ENCODE results near the gene CEL.
"Not testable (repeated sequence)": the region's sequence is repeated elsewhere in the genome, so short reads cannot be mapped to it uniquely, and the experiment has no call there.

Gene CEL

DNA sequence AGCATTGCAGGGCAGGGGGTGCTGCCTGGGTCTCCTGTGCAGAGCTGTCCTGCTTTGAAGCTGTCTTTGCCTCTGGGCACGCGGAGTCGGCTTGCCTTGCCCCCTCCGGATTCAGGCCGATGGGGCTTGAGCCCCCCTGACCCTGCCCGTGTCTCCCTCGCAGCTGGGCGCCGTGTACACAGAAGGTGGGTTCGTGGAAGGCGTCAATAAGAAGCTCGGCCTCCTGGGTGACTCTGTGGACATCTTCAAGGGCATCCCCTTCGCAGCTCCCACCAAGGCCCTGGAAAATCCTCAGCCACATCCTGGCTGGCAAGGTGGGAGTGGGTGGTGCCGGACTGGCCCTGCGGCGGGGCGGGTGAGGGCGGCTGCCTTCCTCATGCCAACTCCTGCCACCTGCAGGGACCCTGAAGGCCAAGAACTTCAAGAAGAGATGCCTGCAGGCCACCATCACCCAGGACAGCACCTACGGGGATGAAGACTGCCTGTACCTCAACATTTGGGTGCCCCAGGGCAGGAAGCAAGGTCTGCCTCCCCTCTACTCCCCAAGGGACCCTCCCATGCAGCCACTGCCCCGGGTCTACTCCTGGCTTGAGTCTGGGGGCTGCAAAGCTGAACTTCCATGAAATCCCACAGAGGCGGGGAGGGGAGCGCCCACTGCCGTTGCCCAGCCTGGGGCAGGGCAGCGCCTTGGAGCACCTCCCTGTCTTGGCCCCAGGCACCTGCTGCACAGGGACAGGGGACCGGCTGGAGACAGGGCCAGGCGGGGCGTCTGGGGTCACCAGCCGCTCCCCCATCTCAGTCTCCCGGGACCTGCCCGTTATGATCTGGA is 2.7 kb downstream of the CEL start:
- DNase-seq (ENCODE audit: low read depth in 3 of 3), result no peak

DNA sequence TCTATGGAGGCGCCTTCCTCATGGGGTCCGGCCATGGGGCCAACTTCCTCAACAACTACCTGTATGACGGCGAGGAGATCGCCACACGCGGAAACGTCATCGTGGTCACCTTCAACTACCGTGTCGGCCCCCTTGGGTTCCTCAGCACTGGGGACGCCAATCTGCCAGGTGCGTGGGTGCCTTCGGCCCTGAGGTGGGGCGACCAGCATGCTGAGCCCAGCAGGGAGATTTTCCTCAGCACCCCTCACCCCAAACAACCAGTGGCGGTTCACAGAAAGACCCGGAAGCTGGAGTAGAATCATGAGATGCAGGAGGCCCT is 3.2 kb downstream of the CEL start:
- DNase-seq (ENCODE audit: low read depth in 3 of 3), result no peak

DNA sequence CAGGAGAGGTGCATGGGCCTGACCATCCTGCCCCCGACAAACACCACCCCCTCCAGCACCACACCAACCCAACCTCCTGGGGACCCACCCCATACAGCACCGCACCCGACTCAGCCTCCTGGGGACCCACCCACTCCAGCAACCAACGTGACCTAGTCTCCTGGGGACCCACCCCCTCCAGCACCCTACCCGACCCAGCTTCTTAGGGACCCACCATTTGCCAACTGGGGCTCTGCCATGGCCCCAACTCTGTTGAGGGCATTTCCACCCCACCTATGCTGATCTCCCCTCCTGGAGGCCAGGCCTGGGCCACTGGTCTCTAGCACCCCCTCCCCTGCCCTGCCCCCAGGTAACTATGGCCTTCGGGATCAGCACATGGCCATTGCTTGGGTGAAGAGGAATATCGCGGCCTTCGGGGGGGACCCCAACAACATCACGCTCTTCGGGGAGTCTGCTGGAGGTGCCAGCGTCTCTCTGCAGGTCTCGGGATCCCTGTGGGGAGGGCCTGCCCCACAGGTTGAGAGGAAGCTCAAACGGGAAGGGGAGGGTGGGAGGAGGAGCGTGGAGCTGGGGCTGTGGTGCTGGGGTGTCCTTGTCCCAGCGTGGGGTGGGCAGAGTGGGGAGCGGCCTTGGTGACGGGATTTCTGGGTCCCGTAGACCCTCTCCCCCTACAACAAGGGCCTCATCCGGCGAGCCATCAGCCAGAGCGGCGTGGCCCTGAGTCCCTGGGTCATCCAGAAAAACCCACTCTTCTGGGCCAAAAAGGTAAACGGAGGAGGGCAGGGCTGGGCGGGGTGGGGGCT is 4.6 kb downstream of the CEL start:
- DNase-seq (ENCODE audit: low read depth in 3 of 3), result no peak

DNA sequence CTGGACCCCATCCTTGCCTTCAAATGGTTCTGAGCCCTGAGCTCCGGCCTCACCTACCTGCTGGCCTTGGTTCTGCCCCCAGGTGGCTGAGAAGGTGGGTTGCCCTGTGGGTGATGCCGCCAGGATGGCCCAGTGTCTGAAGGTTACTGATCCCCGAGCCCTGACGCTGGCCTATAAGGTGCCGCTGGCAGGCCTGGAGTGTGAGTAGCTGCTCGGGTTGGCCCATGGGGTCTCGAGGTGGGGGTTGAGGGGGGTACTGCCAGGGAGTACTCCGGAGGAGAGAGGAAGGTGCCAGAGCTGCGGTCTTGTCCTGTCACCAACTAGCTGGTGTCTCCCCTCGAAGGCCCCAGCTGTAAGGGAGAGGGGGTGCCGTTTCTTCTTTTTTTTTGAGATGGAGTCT is 5.2 kb downstream of the CEL start:
- DNase-seq (ENCODE audit: low read depth in 3 of 3), result no peak

DNA sequence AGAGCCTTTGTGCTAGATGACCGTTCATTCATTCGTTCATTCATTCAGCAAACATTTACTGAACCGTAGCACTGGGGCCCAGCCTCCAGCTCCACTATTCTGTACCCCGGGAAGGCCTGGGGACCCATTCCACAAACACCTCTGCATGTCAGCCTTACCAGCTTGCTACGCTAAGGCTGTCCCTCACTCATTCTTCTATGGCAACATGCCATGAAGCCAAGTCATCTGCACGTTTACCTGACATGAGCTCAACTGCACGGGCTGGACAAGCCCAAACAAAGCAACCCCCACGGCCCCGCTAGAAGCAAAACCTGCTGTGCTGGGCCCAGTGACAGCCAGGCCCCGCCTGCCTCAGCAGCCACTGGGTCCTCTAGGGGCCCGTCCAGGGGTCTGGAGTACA is 6.0 kb downstream of the CEL start:
- no peak for DNase-seq (ENCODE audit: low read depth in 3 of 3)

DNA sequence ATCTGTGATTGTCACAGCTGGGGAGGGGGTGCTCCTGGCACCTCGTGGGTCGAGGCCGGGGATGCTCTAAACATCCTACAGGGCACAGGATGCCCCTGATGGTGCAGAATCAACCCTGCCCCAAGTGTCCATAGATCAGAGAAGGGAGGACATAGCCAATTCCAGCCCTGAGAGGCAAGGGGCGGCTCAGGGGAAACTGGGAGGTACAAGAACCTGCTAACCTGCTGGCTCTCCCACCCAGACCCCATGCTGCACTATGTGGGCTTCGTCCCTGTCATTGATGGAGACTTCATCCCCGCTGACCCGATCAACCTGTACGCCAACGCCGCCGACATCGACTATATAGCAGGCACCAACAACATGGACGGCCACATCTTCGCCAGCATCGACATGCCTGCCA is 6.7 kb downstream of the CEL start:
- not testable (repeated sequence) for DNase-seq (ENCODE audit: low read depth in 3 of 3)

DNA sequence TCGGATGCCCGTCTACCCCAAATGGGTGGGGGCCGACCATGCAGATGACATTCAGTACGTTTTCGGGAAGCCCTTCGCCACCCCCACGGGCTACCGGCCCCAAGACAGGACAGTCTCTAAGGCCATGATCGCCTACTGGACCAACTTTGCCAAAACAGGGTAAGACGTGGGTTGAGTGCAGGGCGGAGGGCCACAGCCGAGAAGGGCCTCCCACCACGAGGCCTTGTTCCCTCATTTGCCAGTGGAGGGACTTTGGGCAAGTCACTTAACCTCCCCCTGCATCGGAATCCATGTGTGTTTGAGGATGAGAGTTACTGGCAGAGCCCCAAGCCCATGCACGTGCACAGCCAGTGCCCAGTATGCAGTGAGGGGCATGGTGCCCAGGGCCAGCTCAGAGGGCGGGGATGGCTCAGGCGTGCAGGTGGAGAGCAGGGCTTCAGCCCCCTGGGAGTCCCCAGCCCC is 8.8 kb downstream of the CEL start:
- DNase-seq (ENCODE audit: low read depth in 3 of 3), result not testable (repeated sequence)

DNA sequence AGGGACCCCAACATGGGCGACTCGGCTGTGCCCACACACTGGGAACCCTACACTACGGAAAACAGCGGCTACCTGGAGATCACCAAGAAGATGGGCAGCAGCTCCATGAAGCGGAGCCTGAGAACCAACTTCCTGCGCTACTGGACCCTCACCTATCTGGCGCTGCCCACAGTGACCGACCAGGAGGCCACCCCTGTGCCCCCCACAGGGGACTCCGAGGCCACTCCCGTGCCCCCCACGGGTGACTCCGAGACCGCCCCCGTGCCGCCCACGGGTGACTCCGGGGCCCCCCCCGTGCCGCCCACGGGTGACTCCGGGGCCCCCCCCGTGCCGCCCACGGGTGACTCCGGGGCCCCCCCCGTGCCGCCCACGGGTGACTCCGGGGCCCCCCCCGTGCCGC is 9.2 kb downstream of the CEL start:
- DNase-seq (ENCODE audit: low read depth in 3 of 3), result not testable (repeated sequence)

DNA sequence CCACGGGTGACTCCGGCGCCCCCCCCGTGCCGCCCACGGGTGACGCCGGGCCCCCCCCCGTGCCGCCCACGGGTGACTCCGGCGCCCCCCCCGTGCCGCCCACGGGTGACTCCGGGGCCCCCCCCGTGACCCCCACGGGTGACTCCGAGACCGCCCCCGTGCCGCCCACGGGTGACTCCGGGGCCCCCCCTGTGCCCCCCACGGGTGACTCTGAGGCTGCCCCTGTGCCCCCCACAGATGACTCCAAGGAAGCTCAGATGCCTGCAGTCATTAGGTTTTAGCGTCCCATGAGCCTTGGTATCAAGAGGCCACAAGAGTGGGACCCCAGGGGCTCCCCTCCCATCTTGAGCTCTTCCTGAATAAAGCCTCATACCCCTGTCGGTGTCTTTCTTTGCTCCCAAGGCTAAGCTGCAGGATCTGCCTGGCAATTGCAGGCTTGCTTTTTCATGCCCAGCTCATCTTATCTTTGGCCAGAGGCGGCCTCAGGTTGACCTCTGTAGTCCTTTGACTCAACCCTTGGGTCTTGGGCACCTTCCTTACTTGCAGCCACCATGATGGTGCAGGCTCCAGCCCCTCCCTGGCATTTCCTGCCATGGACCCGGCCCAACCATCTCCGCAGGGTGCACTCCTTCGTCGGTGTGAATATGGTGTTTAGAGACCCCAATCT is 9.8 kb downstream of the CEL start:
- DNase-seq (ENCODE audit: low read depth in 3 of 3), result no peak

DNA sequence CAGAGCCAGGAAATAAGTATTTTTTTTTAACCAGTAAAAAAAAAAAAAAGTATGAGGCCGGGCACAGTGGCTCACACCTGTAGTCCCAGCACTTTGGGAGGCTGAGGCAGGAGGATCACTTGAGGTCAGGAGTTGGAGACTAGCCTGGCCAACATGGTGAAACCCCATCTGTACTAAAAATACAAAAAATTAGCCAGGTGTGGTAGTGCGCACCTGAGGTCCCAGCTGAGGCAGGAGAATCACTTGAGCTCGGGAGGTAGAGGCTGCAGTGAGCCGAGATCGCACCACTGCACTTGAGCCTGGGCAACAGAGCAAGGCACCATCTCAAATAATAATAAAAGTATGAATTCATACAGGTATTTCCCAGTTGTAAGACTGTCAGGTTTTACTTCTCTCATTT is 10.4 kb downstream of the CEL start:
- not testable (repeated sequence) for DNase-seq (ENCODE audit: low read depth in 3 of 3)

DNA sequence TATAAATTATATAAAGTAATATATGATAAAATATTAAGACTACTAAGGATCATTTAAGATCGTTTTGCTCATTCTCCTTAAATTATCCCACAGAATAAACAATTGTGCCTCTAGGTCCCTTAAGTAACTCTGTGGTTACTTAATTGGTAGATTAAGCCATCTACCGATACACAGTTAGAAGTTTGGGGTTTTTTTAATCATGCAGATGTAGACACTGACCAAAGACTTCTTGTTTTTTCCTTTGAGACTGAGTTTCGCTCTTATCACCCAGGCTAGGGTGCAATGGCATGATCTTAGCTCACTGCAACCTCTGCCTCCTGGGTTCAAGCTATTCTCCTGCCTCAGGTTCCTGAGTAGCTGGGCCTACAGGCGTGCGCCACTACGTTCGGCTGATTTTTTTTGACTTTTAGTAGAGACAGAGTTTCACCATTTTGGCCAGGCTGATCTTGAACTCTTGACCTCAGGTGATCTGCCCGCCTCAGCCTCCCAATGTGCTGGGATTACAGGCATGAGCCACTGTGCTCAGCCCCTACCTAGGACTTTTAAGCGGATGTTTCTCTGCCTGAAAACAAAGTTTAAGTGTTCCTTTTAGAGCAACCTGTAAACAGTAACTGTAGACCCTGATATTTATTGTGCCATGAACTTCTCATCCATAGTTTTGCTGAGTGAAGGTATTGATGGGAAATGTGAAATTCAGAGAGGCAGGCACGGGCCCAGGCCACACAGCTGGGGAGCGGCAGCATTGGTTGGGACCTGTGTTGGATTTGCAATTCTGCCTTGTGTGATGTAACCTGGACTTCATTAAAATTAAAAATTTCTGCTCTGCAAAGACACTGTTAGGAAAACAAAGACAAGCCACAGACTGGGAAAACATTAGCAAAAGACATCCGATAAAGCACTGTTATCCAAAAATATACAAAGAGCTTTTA is 11.6 kb downstream of the CEL start:
- no peak for DNase-seq (ENCODE audit: low read depth in 3 of 3)

DNA sequence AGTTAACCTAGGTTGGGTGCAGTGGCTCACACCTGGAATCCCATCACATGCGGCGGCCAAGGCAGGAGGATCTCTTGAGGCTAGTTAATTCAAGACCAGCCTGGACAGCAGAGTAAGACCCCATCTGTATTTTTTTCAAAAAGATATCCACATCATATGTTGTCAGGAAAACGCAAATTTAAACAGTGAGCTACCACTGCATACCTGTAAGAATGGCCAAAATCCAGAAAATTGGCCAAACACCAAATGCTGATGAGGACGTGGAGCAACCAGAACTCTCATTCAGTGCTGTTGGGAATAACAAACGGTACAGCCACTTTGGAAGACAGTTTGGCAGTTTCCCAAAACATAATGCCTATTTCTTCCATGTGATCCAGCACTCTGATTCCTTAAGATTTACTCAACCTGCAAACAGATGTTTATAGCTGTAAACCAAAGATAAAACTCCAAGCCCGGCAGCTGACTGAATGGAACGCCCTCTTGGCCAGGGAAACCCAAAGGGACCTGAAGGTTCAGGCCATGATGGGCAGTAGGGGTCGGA is 12.4 kb downstream of the CEL start:
- DNase-seq (ENCODE audit: low read depth in 3 of 3), result no peak

DNA sequence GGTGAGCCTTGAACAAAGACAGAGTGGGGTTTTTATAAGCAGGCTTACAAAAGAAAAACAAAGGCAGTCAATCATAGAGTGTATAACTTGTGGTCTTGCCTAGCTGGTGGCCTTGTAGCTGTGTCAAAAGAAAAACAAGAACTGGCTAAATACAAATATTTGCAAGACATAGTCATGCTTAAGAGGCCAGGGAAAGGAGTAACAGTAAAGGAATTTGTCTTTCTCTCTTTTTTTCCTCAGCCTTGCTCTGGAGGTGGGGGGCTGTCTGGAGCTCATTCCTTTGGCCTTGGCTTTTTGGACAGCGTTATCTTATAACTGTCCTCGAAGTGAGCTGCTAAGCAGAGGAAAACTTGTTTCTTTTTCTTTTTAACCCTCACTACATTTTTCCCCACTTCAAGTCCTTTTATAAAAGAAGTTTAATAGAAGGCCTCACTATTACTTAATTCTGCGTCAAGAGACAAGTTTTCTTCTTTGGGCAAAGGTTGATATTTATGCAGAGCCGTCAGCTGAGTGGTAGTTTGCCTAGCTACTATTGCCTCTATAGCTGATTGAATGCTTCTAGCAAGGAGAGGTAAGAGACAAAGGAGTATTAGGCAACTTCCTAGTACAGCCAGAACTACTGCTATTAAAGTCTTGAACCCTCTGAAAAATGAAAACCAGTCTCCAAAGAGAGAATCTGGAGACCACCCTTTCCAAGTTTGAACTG is 14.3 kb downstream of the CEL start:
- no peak for DNase-seq (ENCODE audit: low read depth in 3 of 3)

DNA sequence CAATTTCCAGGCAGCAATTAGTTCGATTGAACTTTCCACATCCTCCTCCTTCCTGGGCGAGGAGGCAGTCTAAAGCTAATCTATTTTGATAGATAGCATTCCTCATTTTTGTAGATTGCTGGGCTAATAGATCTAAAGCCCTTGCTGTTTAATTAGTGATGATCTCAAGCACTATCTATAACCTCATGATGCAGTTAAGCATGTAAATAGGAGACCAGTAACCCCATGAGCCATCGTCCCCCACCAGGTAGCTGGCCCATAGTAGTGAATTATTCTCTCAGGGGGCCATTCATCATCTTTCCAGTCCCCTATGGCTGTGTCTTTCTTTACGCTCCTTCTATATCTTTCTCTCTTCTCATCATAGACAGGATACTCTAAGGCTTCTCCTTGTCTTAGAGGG is 14.9 kb downstream of the CEL start:
- no peak for DNase-seq (ENCODE audit: low read depth in 3 of 3)

DNA sequence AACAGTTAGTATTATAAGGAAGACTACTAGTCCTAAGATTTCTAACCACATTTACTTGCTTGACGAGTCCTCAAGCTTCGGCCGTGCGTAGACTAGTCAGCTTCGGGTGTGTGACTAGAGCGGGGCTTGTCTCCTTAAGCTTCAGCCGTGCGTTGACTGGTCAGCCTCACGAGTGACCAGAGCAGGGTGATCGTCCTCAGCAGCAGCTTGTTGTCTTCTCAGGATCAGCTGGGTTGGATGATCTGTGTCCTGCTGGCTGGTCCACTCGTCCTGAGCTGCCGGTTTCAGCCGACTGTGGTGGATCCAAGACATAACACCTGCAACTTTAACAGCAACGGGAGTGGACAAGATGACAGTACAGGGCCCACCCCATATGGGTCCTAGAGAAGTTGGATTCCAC is 16.7 kb downstream of the CEL start:
- no peak for DNase-seq (ENCODE audit: low read depth in 3 of 3)

DNA sequence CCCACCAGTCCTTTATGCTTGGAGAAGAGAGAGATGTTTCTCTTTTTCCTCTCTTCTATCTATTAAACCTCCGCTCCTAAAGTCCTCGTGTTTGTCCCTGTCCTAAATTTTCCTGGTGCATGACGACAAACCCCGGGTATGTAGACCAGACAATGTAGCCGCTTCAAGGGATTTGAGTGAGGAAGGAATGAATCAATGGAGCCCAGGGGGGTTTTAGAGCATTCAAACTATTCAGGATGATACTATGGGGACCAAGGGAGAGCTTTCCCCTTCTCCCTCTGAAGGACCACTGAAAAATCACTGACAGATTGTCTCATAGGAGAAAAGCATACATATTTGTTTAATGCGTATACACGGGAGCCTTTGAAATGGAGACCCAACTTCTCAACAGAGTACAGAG is 18.4 kb downstream of the CEL start:
- DNase-seq (ENCODE audit: low read depth in 3 of 3), result no peak

DNA sequence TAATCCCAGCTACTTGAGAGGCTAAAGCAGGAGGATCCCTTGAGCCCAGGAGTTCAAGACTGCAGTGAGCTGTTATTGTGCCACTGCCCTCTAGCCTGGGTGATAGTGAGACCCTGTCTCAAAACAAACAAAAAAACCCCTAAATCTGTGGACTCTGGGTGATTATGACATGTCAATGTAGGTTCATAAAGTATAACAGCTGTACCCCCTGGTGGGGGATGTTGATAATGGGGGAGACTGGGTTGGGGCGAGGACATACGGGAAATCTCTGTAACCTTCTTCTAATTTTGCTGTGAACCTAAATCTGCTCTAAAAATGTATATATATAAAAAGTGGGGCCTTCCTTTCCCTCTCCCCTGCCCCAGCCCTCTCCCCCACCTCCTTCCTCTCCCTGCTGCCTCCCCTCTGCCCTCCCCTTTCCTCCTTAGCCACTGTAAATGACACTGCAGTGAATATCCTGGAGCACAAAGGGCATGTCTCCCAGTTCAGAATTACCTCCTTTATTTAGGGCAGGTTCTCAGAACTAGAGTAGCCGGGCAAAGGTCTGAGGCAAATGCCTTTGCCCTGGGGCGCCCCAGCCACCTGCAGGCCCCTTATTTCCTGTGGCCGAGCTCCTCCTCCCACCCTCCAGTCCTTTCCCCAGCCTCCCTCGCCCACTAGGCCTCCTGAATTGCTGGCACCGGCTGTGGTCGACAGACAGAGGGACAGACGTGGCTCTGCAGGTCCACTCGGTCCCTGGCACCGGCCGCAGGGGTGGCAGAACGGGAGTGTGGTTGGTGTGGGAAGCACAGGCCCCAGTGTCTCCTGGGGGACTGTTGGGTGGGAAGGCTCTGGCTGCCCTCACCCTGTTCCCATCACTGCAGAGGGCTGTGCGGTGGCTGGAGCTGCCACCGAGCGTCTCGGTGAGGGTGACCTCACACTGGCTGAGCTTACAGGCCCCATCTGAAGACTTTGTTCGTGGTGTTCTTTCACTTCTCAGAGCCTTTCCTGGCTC is 19.3 kb downstream of the CEL start:
- DNase-seq (ENCODE audit: low read depth in 3 of 3), result not testable (repeated sequence)

DNA sequence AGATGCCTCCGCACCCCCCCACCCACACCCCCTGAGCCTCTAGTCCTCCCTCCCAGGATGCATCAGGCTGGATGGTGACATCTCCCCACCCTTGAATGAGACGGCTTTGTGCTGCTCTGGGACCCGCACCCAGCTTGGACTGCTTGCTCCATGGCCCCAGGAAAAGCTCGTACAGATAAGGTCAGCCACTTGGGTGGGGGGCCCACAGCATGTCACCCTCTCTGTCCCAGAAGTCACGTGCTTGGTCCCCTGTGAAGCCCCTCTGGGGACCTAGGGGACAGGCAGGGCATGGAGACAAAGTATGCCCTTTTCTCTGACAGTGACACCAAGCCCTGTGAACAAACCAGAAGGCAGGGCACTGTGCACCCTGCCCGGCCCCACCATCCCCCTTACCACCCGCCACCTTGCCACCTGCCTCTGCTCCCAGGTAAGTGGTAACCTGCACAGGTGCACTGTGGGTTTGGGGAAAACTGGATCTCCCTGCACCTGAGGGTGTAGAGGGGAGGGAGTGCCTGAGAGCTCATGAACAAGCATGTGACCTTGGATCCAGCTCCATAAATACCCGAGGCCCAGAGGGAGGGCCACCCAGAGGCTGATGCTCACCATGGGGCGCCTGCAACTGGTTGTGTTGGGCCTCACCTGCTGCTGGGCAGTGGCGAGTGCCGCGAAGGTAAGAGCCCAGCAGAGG is 20.3 kb downstream of the CEL start:
- not testable (repeated sequence) for DNase-seq (ENCODE audit: low read depth in 3 of 3)

DNA sequence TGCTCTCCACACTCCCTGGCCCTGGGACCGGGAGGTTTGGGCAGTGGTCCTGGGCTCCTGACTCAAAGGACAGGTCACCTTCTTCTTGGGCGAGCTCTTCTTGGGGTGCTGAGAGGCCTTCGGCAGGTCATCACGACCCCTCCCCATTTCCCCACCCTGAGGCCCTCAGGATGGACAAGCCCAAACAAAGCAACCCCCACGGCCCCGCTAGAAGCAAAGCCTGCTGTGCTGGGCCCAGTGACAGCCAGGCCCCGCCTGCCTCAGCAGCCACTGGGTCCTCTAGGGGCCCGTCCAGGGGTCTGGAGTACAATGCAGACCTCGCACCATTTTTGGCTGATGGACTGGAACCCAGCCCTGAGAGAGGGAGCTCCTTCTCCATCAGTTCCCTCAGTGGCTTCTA is 21.9 kb downstream of the CEL start:
- not testable (repeated sequence) for DNase-seq (ENCODE audit: low read depth in 3 of 3)

All from stimulated activated CD4-positive, alpha-beta T cell treated with anti-CD3 and anti-CD28 coated beads, TNF-alpha, amount 100 ng/mL, for 4 hours (primary cell).